ENCODE measurements around the gene XRRA1.

XRRA1 gene

DNA sequence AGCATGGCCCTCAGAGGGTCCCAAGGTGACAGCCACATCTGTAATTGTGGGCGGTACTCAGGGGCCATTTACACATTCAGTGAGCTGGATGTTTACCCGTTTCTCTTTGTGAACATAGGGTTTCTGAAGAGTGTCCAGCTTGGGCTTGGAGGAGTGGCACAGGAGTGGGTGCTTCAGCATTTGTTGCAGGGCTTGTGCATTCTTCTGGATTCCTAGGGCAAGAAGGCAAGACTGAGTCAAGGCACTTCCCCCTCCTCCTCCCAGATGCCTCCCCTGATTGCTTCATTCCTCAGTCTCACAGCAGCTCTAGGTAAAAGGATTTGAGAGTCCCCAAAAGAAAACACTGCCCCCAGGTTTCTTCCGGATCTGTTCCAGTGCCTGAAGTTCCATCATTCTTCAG lies 104.8 kb downstream of the XRRA1 start (continued):
- TF ChIP-seq KLF16 (tag by site-specific recombination; IDR thresholded peaks at IDR 0.05) (no peak), BCL11B (tag by site-specific recombination; IDR thresholded peaks at IDR 0.05; ENCODE audit: low read depth) (no peak)
- TF ChIP-seq, protein P1, sequence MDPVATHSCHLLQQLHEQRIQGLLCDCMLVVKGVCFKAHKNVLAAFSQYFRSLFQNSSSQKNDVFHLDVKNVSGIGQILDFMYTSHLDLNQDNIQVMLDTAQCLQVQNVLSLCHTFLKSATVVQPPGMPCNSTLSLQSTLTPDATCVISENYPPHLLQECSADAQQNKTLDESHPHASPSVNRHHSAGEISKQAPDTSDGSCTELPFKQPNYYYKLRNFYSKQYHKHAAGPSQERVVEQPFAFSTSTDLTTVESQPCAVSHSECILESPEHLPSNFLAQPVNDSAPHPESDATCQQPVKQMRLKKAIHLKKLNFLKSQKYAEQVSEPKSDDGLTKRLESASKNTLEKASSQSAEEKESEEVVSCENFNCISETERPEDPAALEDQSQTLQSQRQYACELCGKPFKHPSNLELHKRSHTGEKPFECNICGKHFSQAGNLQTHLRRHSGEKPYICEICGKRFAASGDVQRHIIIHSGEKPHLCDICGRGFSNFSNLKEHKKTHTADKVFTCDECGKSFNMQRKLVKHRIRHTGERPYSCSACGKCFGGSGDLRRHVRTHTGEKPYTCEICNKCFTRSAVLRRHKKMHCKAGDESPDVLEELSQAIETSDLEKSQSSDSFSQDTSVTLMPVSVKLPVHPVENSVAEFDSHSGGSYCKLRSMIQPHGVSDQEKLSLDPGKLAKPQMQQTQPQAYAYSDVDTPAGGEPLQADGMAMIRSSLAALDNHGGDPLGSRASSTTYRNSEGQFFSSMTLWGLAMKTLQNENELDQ (tag by site-specific recombination; IDR thresholded peaks at IDR 0.05; ENCODE audit: low read depth): no peak

DNA sequence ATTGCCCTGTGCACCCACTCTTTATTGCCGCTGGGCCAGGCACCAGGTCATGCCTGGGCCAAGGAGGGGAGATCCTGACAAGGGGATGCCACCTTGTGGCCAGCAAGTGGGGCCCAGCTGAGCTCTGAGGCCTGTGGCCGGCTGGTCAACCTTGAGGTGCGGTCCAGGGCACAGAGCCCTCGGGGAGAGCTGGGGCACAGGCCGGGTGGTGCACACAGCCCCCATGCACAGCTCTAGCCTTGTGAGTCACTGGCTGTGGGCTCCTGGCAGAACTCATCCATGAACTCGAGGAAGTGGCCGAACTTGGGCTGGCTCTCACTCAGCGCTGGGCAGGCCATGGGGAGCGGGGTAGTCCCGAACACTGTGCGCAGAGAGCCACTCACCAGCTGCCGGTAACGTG lies 105.9 kb downstream of the XRRA1 start:
- no peak overlapping the region for H3K27ac ChIP-seq (ENCODE audit: extremely low read depth, low read depth, low read length)
- peaks cover 0 to 69% of the 10 kb centered on the region in 2 experiments; a peak in 1 of 3 replicates for H3K36me3 ChIP-seq (ENCODE audit: control insufficient read depth in 2 of 2, insufficient read depth in 1 of 2, low read length in 2 of 2)
- ChIA-PET CTCF (no interaction called here), POLR2A (no interaction called here)
- no peaks in the 10 kb centered on the region for H3K9me3 ChIP-seq (ENCODE audit: control insufficient read depth, insufficient read depth, low read depth, low read length)
- H3K4me3 ChIP-seq (ENCODE audit: low read depth, low read length): no peak overlapping the region
- TF ChIP-seq ZNF785 (tag by site-specific recombination; IDR thresholded peaks at IDR 0.05): no peak
- no peak for TF ChIP-seq ZNF561 (tag by site-specific recombination; IDR thresholded peaks at IDR 0.05; ENCODE audit: borderline replicate concordance)
- H3K4me1 ChIP-seq (ENCODE audit: control insufficient read depth, insufficient read depth, low read length): no peaks in the 10 kb centered on the region

DNA sequence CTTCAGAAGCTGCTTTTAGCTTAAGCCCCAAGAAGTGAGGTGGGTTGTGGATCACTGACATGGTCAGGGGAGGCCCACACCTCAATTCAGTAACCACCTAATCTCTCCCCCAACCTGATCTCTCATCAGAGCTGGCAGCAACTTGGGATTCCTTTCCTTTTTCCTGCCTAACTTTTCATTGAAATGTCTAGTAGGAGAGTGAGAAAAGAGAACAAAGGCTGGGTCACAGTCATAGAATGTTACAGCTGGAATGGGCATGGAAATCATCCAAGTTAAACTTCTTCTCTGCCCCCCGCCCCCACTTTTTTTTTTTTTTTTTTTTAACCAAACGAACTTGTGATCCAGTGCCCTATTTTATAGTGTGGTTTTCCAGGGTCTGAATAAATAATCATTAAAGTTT lies 108.4 kb downstream of the XRRA1 start:
- TF ChIP-seq ZNF221 (tag by site-specific recombination; IDR thresholded peaks at IDR 0.05; ENCODE audit: borderline replicate concordance): no peak
- TF ChIP-seq ZNF146 (tag by site-specific recombination; IDR thresholded peaks at IDR 0.05): no peak
- TF ChIP-seq ZNF792 (tag by site-specific recombination; IDR thresholded peaks at IDR 0.05): no peak
- no peak for TF ChIP-seq ZNF155 (tag by site-specific recombination; IDR thresholded peaks at IDR 0.05)
- TF ChIP-seq, protein P2, sequence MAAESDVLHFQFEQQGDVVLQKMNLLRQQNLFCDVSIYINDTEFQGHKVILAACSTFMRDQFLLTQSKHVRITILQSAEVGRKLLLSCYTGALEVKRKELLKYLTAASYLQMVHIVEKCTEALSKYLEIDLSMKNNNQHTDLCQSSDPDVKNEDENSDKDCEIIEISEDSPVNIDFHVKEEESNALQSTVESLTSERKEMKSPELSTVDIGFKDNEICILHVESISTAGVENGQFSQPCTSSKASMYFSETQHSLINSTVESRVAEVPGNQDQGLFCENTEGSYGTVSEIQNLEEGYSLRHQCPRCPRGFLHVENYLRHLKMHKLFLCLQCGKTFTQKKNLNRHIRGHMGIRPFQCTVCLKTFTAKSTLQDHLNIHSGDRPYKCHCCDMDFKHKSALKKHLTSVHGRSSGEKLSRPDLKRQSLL (tag by site-specific recombination; IDR thresholded peaks at IDR 0.05): no peak
- TF ChIP-seq, protein P3, sequence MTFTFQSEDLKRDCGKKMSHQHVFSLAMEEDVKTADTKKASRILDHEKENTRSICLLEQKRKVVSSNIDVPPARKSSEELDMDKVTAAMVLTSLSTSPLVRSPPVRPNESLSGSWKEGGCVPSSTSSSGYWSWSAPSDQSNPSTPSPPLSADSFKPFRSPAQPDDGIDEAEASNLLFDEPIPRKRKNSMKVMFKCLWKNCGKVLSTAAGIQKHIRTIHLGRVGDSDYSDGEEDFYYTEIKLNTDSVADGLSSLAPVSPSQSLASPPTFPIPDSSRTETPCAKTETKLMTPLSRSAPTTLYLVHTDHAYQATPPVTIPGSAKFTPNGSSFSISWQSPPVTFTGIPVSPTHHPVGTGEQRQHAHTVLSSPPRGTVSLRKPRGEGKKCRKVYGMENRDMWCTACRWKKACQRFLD (tag by site-specific recombination; IDR thresholded peaks at IDR 0.05): no peak
- TF ChIP-seq ZNF223 (tag by site-specific recombination; IDR thresholded peaks at IDR 0.05): no peak
- TF ChIP-seq, protein P4, sequence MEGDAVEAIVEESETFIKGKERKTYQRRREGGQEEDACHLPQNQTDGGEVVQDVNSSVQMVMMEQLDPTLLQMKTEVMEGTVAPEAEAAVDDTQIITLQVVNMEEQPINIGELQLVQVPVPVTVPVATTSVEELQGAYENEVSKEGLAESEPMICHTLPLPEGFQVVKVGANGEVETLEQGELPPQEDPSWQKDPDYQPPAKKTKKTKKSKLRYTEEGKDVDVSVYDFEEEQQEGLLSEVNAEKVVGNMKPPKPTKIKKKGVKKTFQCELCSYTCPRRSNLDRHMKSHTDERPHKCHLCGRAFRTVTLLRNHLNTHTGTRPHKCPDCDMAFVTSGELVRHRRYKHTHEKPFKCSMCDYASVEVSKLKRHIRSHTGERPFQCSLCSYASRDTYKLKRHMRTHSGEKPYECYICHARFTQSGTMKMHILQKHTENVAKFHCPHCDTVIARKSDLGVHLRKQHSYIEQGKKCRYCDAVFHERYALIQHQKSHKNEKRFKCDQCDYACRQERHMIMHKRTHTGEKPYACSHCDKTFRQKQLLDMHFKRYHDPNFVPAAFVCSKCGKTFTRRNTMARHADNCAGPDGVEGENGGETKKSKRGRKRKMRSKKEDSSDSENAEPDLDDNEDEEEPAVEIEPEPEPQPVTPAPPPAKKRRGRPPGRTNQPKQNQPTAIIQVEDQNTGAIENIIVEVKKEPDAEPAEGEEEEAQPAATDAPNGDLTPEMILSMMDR (tag by site-specific recombination; IDR thresholded peaks at IDR 0.05): no peak
- TF ChIP-seq ZNF426 (tag by site-specific recombination; IDR thresholded peaks at IDR 0.05): no peak
- TF ChIP-seq ZNF140 (tag by site-specific recombination; IDR thresholded peaks at IDR 0.05): no peak
- TF ChIP-seq ZFP37 (tag by site-specific recombination; IDR thresholded peaks at IDR 0.05): no peak
- TF ChIP-seq ZNF621 (tag by site-specific recombination; IDR thresholded peaks at IDR 0.05): no peak
- POLR2A ChIA-PET: no interaction called here
- Histone ChIP-seq H3K27ac (ENCODE audit: extremely low read depth, low read depth, low read length) (no peak overlapping the region), H3K4me3 (ENCODE audit: low read depth, low read length) (no peak overlapping the region), H3K9me3 (ENCODE audit: control insufficient read depth, insufficient read depth, low read depth, low read length) (no peaks in the 10 kb centered on the region), H3K4me1 (ENCODE audit: control insufficient read depth, insufficient read depth, low read length) (no peaks in the 10 kb centered on the region), H3K36me3 (ENCODE audit: control insufficient read depth in 2 of 2, insufficient read depth in 1 of 2, low read length in 2 of 2) (peaks cover 0 to 83% of the 10 kb centered on the region in 2 experiments; a peak in 1 of 3 replicates)
- CTCF ChIA-PET: no interaction called here

Measured in HEK293 (cell line).